GM12892 (cell line): ENCODE measurements around the gene GDF10.

Source experiments
- POLR2A ChIP-seq: IDR thresholded peaks from 2 replicates; pipeline ENCODE4 v1.6.1; 2011; ENCODE audit warnings: low read depth, low read length, control low read depth
- POLR2AphosphoS5 ChIP-seq: IDR thresholded peaks from 2 replicates; pipeline ENCODE4 v1.6.1; 2011; ENCODE audit warnings: low read depth, low read length, control low read depth
- TAF1 ChIP-seq: IDR thresholded peaks from 2 replicates; pipeline ENCODE4 v1.6.1; 2011; ENCODE audit warnings: low read depth, mild to moderate bottlenecking, control low read depth, low read length, borderline replicate concordance

- no peak for TF ChIP-seq POLR2A
- no peak for TF ChIP-seq POLR2AphosphoS5
- TF ChIP-seq TAF1: no peak
These were observed 30.7 kb upstream of the GDF10 start for GRCh38 chr10:47269294-47269693.
